Muscle of leg (tissue), 11 donors: ENCODE data around the gene APOL2. TPM values are rescaled to one million over a fixed set of nuclear protein-coding genes. Genes with fewer than 3 reads are reported as not detected.
"Not testable (repeated sequence)": the region's sequence is repeated elsewhere in the genome, so short reads cannot be mapped to it uniquely, and the experiment has no call there.

ENCODE experiments used
- DNase-seq: peaks from one replicate; pipeline ENCODE4 v3.0.0; 2013
- H3K27ac ChIP-seq: one replicate; pipeline ENCODE4 v1.5.1; 2013; ENCODE audit warnings: mild to moderate bottlenecking, low read length, control low read depth
- H3K27me3 ChIP-seq: one replicate; pipeline ENCODE4 v1.6.1; 2013; ENCODE audit warnings: low read length; ENCODE audit not compliant: control insufficient read depth, insufficient read depth
- H3K36me3 ChIP-seq: one replicate; pipeline ENCODE4 v1.6.1; 2013; ENCODE audit warnings: low read length; ENCODE audit not compliant: control insufficient read depth, insufficient read depth
- H3K4me1 ChIP-seq: one replicate; pipeline ENCODE4 v1.6.1; 2013; ENCODE audit warnings: low read length; ENCODE audit not compliant: control insufficient read depth, insufficient read depth
- H3K4me3 ChIP-seq: one replicate; pipeline ENCODE4 v1.5.1; 2013; ENCODE audit warnings: low read length, control low read depth
- H3K9me3 ChIP-seq: replicated peaks from 2 replicates; pipeline ENCODE4 v1.6.1; 2013; ENCODE audit warnings: low read depth, low read length; ENCODE audit not compliant: control insufficient read depth
- WGBS: methylation state at CpG from one replicate; pipeline ENCODE4 v1.1.5; 2013; ENCODE audit warnings: missing lambda C conversion rate; ENCODE audit not compliant: insufficient coverage; 5-methylcytosine and 5-hydroxymethylcytosine counted together
- polyA plus RNA-seq, 8 donors: library from polyadenylated mRNA; unstranded; fragments of 120-200 nt; gene quantifications; one replicate each; pipeline versions ENCODE4 v1.2.1 to v1.2.3, GENCODE V29; 2013; ENCODE audit warnings: inconsistent platforms in 1 of 8, low replicate concordance in 1 of 8; ENCODE audit not compliant: insufficient read length in 8 of 8, insufficient read depth in 1 of 8
- total RNA-seq: library from RNA; stranded (reverse); fragments of 120-200 nt; gene quantifications from one replicate; pipeline ENCODE4 v1.2.4, GENCODE V29; 2013

Gene APOL2
- total and polyA plus RNA-seq, 9 donors = 15.9 to 23.8 (median 18.8) TPM

DNA sequence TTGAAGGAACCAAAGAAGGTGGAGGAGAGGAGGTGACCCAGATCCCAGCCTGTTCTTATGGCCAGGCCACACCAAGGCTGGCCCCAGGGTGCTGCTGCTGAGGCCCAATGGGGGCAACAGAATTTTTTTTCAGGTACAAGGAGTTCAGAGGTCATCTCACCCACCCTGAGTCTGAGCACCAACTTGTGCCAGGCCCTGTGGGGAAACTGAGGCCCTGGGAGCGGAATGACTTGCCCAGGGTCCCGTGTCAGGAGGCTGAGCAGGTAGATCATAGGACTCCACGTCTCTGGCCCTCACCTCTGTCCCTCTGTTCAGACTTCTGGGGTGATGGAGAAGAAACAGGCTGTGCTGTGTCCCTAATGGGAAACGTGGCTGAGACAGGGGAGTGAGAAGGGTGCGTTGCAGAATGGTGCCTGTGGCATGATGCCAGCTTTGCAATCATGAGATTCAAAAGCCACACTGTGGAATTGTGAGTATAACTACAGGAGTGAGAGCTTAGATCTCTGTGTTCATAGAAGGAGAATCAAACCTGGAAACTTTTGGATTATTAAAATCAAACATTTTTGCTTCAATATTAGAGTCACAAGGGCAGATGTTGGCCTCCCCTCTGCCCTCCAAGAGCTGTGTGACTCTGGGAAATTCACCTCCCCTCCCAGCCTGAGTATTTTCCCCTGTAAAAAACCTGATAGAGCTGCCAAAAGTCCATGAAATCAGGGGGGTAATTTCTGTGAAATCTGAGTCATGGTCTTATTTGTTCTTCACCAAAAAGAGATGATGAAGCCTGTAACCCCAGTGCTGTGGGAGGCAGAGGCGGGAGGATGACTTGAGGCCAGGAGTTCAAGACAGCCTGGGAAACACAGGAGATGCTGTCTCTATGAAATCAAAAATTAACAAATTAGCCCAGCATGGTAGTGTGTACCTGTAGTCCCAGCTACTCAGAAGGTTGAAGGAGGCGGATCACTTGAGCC lies 14.5 kb upstream of the APOL2 start:
- 62% methylated on average over 6 of the region's 7 CpGs for WGBS
- peaks cover 2% of the 10 kb centered on the region for H3K9me3 ChIP-seq
- H3K27me3 ChIP-seq = no peaks in the 10 kb centered on the region
- H3K4me1 ChIP-seq = peaks cover 44% of the 10 kb centered on the region
- peak; percentile 46 for DNase-seq
- peak overlapping the region; percentile 34 for H3K4me3 ChIP-seq
- no peaks in the 10 kb centered on the region for H3K36me3 ChIP-seq
- H3K27ac ChIP-seq = peak overlapping the region; percentile 91

DNA sequence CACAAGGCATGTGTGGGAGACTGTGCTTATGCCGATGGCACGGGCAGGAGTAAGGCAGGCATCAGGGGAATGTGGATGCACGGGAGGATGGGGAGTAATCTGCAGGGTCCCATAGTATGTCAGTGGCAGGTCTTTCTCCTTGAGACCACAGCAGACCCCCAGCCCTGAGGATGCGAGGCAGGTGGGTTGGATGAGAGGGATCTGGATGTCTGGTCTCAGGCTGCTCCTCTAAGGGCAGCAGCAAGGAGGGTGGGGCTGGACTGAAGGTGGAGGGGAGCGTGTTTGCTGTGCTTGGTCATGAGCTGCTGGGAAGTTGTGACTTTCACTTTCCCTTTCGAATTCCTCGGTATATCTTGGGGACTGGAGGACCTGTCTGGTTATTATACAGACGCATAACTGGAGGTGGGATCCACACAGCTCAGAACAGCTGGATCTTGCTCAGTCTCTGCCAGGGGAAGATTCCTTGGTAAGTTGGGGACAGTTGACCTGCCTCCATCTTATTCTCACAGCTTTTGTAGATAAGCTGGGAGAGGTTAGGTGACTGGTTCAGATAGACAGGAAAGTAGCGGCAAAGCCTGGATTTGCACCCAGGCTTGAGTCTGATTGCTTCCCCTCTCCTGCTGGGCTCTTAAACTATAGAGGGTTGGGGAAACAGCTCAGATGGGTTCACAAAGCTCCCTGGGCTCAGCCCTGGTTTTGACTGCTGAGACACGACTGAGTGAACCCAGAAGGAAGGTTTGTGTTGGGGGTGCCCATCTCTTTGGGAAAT lies 13.6 kb upstream of the APOL2 start, which contains the start of gene APOL1:
Gene APOL1, plus strand, starts transcription at position 380 of the 769 bp plus-strand sequence. CDS start 1,823 bp downstream, outside the sequence.
- 56% methylated on average over 9 of the region's 10 CpGs for WGBS
- Histone ChIP-seq H3K36me3 (no peaks in the 10 kb centered on the region), H3K9me3 (peaks cover 7% of the 10 kb centered on the region), H3K27me3 (no peaks in the 10 kb centered on the region), H3K27ac (peak within 1 kb of the TSS; percentile 91), H3K4me3 (peak within 1 kb of the TSS; percentile 34), H3K4me1 (peaks cover 35% of the 10 kb centered on the region)
- DNase-seq = peak; percentile 64

DNA sequence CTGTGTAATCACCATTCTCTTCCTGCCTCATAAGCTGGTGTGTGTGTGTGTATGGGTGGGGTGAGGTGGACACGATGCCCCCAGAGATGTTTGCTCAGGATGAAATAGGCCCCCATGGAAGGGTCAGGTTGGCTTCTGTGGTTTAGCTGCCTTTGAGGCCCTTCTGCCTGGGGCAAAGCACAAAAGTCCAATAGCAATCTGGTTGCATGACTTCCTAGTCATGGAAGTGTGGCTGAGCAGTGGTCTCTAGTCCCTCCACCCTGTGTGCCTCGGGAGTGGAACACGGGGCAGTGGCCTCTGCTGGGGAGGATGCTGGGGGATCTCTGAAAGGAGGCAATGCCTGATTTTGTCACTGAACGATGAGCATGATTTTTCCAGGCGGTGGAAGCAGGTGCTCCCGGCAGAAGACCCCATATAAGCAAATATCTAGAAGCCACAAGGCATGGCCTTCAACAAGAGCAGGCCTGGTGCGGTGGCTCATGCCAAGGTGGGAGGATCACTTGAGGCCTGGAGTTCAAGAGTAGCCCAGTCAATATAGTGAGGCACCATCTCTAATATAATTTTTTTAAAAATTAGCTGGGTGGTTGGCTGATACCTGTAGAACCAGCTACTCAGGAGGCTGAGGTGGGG lies 12.8 kb upstream of the APOL2 start:
- H3K4me3 ChIP-seq, H3K27ac ChIP-seq, DNase-seq, H3K27me3 ChIP-seq, H3K9me3 ChIP-seq, H3K36me3 ChIP-seq: not testable (repeated sequence)
- WGBS = no CpG with 5 or more reads among the region's 7 CpGs
- H3K4me1 ChIP-seq = peaks cover 32% of the 10 kb centered on the region

DNA sequence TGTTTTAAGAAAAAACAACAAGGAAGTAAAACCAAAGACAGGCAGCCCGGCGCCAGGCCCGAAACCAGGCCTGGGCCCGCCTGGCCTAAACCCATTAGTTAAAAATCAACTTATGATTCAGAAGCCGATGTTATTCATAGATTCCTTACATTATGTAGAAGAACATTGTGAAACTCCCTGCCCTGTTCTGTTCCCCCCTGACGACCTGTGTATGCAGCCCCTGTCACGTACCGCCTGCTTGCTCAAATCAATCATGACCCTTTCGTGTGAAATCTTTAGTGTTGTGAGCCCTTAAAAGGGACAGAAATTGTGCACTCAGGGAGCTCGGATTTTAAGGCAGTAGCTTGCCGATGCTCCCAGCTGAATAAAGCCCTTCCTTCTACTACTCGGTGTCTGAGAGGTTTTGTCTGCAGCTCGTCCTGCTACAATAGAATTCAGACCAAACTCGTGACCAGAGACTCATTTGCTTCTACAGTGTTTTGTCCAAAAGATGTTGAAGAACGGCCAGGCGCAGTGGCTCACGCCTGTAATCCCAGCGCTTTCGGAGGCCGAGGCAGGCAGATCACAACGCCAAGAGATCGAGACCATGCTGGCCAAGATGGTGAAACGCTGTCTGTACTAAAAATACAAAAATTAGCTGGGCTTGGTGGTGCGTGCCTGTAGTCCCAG lies 11.1 kb upstream of the APOL2 start:
- WGBS = 84% methylated on average over 21 of the region's 24 CpGs
- not testable (repeated sequence) for H3K27me3 ChIP-seq, DNase-seq, H3K36me3 ChIP-seq, H3K27ac ChIP-seq, H3K4me3 ChIP-seq, H3K9me3 ChIP-seq
- peaks cover 33% of the 10 kb centered on the region for H3K4me1 ChIP-seq

DNA sequence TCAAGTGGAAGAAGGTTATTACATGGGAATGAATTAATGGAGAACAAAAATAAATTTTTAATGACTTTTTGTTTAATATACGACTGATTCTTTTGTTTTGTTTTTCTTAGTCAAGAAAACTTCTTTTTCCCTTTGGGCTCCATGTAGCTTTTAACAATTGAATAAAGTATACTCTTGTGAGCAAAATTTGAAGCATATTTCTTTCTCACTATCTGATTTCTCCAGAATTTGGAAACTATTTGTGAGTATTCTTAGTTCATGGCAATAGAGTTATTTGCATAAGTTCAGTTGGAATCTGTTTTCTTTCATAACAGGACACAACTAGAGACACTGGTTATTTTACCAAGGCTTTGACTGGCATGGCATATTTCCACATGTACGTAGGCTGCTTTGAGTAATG lies 9.8 kb upstream of the APOL2 start:
- Histone ChIP-seq H3K27ac (no peak overlapping the region), H3K4me3 (no peak overlapping the region)
- no CpG with 5 or more reads among the region's 2 CpGs for WGBS

DNA sequence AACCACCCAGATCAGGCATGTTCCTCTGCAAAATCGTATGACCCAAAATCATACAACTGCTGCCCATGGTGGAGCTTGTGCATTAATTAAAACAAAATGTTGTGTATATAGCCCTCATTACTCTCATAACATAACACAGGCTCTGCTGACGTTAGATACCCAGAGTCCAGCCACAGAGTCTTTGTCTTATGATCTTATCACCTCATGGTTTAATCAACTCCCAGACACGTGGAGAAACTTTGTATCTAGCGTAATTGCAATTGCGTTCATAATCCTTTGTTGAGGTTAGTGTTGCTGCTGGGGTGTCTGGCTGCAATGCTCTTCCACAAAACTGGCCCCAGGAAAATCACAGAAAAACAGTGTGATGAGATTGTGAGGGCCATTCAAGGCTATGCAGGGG lies 8.6 kb upstream of the APOL2 start:
- no CpG with 5 or more reads among the region's 5 CpGs for WGBS
- peaks cover 7% of the 10 kb centered on the region for H3K9me3 ChIP-seq
- DNase-seq = no peak

More for the DNA sequence above, 9.8 kb upstream of the APOL2 start:
- Histone ChIP-seq H3K9me3 (peaks cover 7% of the 10 kb centered on the region), H3K36me3 (no peaks in the 10 kb centered on the region), H3K4me1 (peaks cover 33% of the 10 kb centered on the region), H3K27me3 (no peaks in the 10 kb centered on the region)
- no peak for DNase-seq

DNA sequence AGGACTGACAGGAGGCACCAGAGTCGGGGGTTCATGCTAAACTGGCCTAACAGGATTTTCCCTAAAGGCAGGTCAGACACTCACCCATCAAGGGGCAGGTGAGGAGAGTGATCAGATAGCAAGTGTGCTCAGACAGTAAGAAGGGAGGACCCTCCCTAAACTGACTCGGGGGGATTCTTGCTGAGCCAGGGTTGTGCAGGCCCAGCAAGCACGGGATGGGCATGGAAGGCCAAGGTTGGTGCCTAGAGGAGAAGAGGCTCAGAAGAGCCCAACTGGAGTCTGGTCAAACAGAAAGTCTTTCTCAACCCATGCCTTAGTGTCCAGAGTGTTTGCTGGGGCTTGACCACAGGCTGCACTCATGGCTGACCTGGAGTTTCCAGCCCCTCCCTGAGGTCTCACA lies 7.4 kb upstream of the APOL2 start:
- Histone ChIP-seq H3K27me3 (no peaks in the 10 kb centered on the region), H3K9me3 (peaks cover 7% of the 10 kb centered on the region), H3K27ac (no peak overlapping the region), H3K4me1 (peaks cover 24% of the 10 kb centered on the region), H3K36me3 (no peaks in the 10 kb centered on the region), H3K4me3 (no peak overlapping the region)
- DNase-seq = no peak
- 88% methylated on average over 2 of the region's 3 CpGs for WGBS

More for the DNA sequence above, 8.6 kb upstream of the APOL2 start:
- H3K27me3 ChIP-seq = no peaks in the 10 kb centered on the region
- no peak overlapping the region for H3K27ac ChIP-seq
- no peaks in the 10 kb centered on the region for H3K36me3 ChIP-seq
- H3K4me1 ChIP-seq = peaks cover 31% of the 10 kb centered on the region
- H3K4me3 ChIP-seq = no peak overlapping the region

DNA sequence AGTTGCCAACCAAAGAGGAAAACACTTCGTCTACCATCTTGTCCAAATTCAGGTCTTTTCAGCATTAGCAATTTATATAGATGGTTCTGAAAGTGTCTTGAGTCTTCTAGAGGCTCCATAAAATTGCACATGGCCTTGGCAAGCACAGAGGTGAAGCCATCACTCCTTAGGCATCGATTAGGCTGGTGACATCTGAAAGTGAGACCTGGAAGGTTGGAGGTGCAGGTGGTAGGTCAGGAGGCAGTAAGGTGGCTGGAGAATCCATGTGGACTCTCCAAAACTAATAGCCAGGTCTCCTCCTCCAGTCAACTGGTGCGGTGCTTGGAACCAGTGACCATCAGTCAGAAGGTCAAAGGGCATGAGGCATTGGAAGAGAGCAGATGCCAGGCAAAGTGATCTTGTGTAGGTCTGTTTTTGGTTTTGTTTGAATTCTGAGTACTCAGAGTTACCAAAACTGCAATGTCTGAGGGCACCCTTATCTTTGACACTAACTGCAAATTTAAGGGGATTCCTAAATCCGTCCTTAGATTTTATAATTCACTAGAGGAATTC lies 6.6 kb upstream of the APOL2 start:
- Histone ChIP-seq H3K27ac (no peak overlapping the region), H3K36me3 (no peaks in the 10 kb centered on the region), H3K9me3 (peaks cover 7% of the 10 kb centered on the region), H3K4me3 (no peak overlapping the region), H3K4me1 (peaks cover 24% of the 10 kb centered on the region), H3K27me3 (no peaks in the 10 kb centered on the region)
- no peak for DNase-seq
- 92% methylated on average over 2 of the region's 4 CpGs for WGBS

DNA sequence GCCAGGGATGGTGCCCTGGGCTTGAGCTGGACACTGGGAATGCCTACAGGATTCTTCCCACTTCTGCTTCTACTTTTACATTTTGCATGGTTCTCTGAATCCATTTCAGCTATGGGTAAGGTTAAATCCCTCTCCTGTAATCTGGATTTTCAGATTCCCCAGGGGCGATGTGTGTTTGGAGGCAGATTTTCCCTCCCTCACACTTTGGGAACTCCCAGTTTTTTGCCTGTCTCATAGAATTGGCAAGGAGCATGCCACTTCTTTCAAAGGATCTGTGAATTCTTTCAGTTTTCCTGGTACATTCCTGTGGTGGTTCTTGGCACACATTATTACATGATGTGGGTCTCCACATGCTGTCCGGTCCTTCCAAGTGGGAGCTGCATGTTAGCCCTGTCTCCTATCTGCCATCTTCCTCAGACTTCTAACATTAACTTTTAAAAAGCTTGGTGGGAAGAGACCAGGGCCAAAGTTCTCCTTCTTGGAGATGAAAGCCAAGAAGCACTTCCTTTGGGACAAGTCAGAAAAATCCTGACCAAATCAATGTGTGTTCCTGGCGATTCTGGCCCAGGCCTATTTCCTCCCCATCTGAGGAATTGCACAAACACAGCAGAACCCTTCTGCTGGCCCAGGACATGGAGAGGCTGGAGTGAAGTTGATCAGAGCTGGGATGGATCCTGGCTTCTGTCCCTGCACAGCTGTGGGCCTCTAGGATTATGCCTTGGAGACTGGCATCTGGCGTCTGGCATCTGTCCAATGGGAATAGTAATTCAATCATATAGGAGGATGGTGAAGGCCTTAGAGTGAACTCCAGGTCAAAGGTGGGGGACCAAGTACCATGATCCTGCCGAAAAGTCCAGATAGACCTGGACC lies 5.4 kb upstream of the APOL2 start:
- DNase-seq = peak; percentile 72

More for the DNA sequence above, 5.4 kb upstream of the APOL2 start:
- Histone ChIP-seq H3K4me1 (peaks cover 27% of the 10 kb centered on the region), H3K36me3 (no peaks in the 10 kb centered on the region), H3K9me3 (peaks cover 7% of the 10 kb centered on the region), H3K27me3 (no peaks in the 10 kb centered on the region), H3K27ac (peak overlapping the region; percentile 80), H3K4me3 (no peak overlapping the region)
- 58% methylated on average over 3 of the region's 5 CpGs for WGBS
